Right renal cortex interstitium (tissue), 3 donors: ENCODE data around the gene TNRC6C. TPM values are rescaled to one million over a fixed set of nuclear protein-coding genes. Genes with fewer than 3 reads are reported as not detected.
"Not testable (repeated sequence)": the region's sequence is repeated elsewhere in the genome, so short reads cannot be mapped to it uniquely, and the experiment has no call there.

Source experiments
- DNase-seq, 3 donors: peaks; one replicate each; pipeline ENCODE4 v3.0.0-alpha.2; 2013; ENCODE audit warnings: low read depth in 3 of 3, low spot score in 2 of 3
- polyA plus RNA-seq, 3 donors: library from polyadenylated mRNA; unstranded; fragments of 120-200 nt; gene quantifications; one replicate each; pipeline ENCODE4 v1.2.1, GENCODE V29; 2013; ENCODE audit not compliant: insufficient read length in 3 of 3

The TNRC6C gene
- polyA plus RNA-seq, 3 donors = 12.6 to 13.6 (median 12.8) TPM

DNA sequence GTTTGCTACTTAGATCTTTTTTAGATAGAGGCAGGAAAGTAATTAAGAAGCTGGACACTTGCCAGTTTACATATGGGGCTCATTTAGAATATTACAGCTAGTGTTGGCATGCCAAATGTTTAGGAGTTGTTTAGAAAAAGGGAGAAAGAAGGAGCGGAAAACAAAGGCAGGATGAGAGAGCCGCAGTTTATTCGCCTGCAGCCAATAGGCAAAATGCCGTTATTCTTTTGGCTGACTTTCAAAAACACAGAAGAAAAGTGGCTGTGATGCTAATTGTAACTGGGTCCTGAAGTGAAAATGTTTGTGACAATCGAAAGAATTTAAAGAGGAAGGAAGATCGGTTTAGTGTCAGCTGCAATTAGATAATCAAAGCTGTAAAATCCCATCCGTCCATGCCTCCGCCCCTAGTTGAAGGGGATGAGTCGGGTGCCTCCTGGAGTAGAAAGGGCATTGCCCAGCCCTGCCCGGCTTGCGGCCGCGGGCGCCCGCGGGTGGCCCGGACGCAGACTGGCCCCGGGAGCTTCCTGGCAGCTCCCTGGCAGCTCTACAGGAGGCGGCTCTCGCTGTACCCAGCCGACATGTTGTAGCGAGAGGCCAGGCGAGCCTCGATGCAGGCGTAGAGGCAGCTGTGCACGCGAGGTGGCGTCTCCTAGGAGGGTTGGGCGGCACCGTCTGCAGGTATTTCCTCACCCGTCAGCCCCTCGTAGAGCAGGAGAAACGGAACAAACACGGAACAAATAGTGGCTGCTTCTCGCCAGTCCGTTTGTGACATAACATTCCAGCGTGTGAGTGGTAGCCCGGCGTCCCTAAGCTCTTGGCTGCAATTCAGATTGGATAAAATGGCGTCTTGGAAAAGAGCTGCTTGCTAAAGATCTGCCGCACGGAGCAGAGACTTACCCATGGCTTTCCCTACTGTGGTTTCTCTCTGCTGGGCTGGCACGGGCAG is 82.2 kb downstream of the TNRC6C start:
- DNase-seq = peak in 1 of 3 donors; percentile 37

DNA sequence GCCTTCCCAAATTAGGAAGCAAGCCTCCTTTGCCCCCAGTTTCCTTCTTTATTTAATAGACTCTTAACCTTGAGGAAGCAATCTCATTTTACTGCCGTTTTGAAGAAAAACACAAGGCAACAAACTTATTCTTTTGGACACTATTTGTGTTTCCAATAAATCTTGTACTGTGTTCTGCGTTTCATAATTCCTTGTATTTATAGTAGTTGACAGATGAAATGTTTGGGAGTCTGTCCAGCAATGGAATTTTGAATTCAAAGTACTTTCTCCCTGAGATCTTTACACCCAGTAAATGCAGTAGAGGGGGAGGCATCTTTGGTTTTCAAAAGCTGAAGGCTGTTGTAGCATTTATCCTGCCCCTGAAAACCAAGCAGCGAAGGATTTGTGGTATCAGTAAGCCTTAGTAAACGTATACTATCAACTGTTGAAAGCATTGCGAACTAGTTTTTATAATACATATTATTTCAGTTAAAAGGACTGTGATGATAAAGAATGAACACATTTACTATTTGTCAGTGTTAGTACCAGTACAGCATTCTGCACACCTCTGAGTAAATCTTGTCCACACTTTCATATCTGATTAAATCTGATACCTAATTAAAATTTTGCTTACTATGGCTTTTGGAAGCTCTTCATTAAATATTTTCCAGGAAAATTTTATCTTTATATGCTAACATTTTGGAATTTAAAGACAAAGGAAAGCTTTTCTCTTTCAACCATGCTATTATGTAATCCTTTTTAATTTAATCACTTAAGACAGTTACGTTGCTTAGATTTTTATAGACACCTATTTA is 83.1 kb downstream of the TNRC6C start:
- DNase-seq = peak in 2 of 3 donors; percentile 47 to 51

- no peak for DNase-seq
Measured at GRCh38 chr17:78042542-78042941, 84.0 kb downstream of the TNRC6C start.

DNA sequence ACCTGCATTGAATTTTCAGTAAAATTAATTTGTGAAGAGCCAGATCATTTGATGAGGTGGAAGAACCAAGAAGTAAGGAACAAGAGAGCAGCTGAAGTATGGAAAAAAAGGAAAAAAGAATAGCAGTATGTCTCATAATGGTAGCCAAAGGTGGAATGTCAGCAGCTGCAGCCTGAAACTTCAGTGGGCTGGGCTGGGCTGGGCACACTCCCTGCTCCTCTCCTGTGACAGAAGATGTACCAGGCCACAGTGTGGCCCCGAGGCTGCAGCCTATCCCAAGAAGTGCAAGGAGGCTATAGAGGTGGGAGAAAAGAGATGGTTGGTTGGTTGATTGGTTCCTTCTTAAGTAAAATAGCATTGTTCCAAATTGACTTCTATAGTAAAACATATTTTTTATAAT is 84.5 kb downstream of the TNRC6C start:
- DNase-seq = no peak

- no peak for DNase-seq
Measured at GRCh38 chr17:78044280-78044835, 85.9 kb downstream of the TNRC6C start.

- no peak for DNase-seq
Measured at GRCh38 chr17:78045316-78045715, 86.8 kb downstream of the TNRC6C start.

GRCh38 chr17:78046923-78047322 is 88.4 kb downstream of the TNRC6C start:
- DNase-seq = no peak

- DNase-seq = no peak
Measured at GRCh38 chr17:78048346-78049292, 90.1 kb downstream of the TNRC6C start.

DNA sequence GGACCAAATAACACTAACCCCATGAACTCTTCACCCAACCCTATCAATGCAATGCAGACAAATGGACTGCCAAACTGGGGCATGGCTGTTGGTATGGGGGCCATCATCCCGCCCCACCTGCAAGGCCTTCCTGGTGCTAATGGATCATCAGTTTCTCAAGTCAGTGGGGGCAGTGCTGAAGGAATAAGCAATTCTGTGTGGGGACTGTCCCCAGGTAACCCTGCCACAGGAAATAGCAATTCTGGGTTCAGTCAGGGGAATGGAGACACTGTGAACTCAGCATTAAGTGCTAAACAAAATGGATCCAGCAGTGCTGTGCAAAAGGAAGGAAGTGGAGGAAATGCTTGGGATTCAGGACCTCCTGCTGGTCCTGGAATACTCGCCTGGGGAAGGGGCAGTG is 91.1 kb downstream of the TNRC6C start:
- DNase-seq = no peak

GRCh38 chr17:78051186-78051972 is 92.9 kb downstream of the TNRC6C start:
- no peak for DNase-seq

GRCh38 chr17:78053777-78054468 is 95.4 kb downstream of the TNRC6C start:
- DNase-seq = no peak

DNA sequence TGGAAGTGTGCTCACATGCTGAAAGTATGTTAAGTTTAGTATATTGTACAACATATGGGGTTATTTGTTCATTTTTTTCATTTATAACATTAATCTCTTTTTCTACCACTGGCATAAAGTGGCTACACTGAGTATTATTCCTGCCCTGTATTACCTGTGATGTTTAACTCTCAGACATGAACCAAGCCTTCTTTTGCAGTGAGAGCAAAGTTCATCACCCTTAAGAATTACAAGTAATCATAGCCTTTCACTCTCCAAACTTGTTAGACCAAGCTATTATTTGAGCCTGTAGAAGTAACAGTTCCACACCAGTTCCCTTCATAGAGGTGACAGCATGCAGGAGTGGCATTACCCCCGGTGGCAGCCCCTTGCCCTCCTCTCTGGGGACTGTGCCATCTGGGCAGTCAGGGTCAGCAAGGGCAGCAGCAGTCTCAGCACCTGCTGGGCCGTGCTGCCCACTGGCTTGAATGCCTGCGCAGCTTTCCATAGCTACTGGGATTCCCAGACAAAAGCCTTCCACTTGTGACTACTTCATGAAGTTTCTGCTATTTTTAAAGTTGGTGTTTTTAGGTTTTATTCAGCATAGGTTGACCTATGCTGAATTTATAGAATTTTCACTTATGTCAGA is 98.7 kb downstream of the TNRC6C start:
- DNase-seq = no peak

GRCh38 chr17:78058001-78058400 is 99.5 kb downstream of the TNRC6C start:
- no peak for DNase-seq

DNA sequence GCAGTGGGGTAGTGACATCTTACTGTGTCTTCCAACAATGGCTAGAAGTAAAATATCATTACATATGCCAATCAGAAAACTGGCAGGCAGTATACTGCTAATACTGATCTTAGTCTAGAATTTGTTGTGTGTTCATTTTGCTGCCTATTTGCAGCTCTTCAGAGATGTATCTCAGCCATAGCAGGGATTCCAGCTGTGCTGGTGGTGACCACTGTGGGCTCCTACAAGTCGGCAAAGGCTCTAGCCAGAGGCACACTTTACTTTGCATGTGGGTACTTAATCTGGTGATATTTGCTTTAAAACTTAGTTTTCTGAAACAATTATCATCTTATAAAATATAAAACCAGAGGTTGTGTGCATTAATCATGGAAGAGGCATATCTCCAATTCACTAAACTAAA is 100.1 kb downstream of the TNRC6C start:
- no peak for DNase-seq

DNA sequence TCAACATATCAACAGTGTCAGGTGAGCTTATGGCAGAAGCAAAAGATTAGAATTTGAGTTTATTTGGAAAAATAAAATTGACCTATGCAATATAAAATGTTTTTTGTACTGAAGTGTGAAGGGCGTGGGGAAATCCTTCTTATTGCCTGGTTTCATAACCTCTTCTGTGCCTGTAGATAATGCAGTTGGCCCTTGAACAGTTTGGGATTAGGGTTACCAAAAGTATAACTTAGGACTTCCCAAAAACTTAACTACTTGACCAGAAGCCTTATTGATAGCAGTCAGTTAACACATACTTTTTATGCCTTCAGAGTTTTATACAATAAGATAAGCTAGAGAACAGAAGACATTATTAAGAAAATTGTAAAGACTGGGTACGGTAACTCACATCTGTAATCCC is 104.1 kb downstream of the TNRC6C start:
- DNase-seq = no peak

DNA sequence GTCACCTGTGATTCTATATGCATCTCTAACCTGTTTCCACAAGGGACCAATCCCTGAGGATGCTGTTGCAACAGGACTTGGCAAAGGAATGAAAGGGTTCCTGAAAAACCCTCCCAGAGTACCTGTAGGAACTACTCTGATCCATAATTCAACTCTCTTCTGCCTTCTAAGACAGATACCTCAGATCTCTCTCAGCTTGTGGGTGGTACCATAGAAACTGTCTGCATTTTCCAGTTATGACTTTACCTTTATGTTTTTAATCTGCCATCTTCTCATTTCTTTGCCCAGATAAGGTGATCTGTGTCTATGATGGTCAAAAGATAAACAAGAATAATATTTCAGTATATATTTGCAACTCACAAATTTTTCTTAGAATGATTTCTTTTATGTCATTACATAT is 105.0 kb downstream of the TNRC6C start:
- no peak for DNase-seq

- DNase-seq = no peak
Measured at GRCh38 chr17:78064708-78065107, 106.2 kb downstream of the TNRC6C start.

- not testable (repeated sequence) for DNase-seq
Measured at GRCh38 chr17:78066976-78067375, 108.5 kb downstream of the TNRC6C start.
